IgD-negative memory B cell (primary cell): Measurements from ENCODE around the gene AADAT. TPM values are rescaled to one million over a fixed set of nuclear protein-coding genes. Genes with fewer than 3 reads are reported as not detected.
"Not testable (repeated sequence)": the region's sequence is repeated elsewhere in the genome, so short reads cannot be mapped to it uniquely, and the experiment has no call there.

Source experiments
- H3K27ac Mint-ChIP-seq, 3 donors: one replicate each; pipeline ENCODE4 v1.8.0; 2020 to 2022; ENCODE audit warnings: mild to moderate bottlenecking in 3 of 3, mixed read lengths in 3 of 3, moderate library complexity in 1 of 3
- H3K27me3 Mint-ChIP-seq: one replicate; pipeline ENCODE4 v1.8.0; 2021; ENCODE audit warnings: mixed read lengths
- H3K36me3 Mint-ChIP-seq: one replicate; pipeline ENCODE4 v1.8.0; 2020; ENCODE audit warnings: mild to moderate bottlenecking, mixed read lengths
- H3K4me1 Mint-ChIP-seq, 3 donors: one replicate each; pipeline ENCODE4 v1.8.0; 2020 to 2022; ENCODE audit warnings: mixed read lengths in 3 of 3, mild to moderate bottlenecking in 1 of 3
- H3K4me3 Mint-ChIP-seq, 4 donors: one replicate each; pipeline ENCODE4 v1.8.0; 2020 to 2022; ENCODE audit warnings: mild to moderate bottlenecking in 4 of 4, mixed read lengths in 4 of 4, moderate library complexity in 3 of 4
- H3K9me3 Mint-ChIP-seq, 3 donors: one replicate each; pipeline ENCODE4 v1.8.0; 2020 to 2021; ENCODE audit warnings: mixed read lengths in 3 of 3, mild to moderate bottlenecking in 1 of 3
- polyA plus RNA-seq: library from polyadenylated mRNA; unstranded; fragments of 300-500 nt; fragmentation: Illumina TruSeq; gene quantifications from one replicate; pipeline ENCODE4 v1.2.3, GENCODE V29; 2021

Gene AADAT
- polyA plus RNA-seq, result not detected

DNA sequence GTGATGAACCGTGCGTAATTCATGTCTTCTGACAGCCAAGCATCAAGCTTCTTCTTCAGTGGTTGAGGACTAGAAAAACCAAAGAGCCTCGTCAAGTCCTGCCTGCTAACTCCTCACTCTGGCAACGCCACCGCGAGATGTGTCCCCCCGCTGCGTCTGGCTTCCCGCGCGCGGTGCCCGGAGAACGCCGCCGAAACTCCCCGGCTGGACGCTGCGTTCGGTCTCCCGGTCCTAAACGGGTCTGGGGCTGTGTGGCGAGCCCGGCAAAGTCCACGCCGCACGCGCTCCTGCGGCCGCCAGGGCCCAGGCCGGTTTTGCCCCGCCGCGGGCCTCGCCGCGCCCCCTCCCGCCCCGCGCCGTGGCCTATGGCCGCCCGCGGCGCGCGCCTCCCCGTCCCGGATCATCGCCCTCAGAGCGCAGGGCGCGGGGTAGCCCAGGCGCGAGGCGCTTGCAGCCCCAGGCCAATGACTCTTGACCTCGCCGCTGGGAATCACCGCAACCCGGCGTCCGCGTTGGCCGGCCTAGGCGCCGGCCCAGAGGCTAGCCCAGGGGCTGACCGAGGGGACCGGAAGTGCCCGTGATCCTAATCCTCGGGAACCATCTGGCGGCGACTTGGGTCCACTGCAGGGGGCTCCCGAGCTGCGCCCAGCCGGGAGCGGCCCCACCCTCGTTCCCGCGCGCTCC, at the start of gene AADAT:
Gene AADAT (minus strand): TSS at position 289 of the 684 bp plus-strand sequence. CDS start 266 bp downstream, at position 23.
- no peaks in the 10 kb centered on the region for H3K36me3 Mint-ChIP-seq
- no peak within 1 kb of the TSS for H3K27ac Mint-ChIP-seq
- peak within 1 kb of the TSS in 3 of 4 donors; percentile 9 to 63 (median 38) for H3K4me3 Mint-ChIP-seq
- H3K9me3 Mint-ChIP-seq, result peaks cover 0 to 3% (median 0%) of the 10 kb centered on the region in 3 donors
- H3K27me3 Mint-ChIP-seq, result peaks cover 23% of the 10 kb centered on the region
- H3K4me1 Mint-ChIP-seq, result peaks cover 0 to 3% (median 0%) of the 10 kb centered on the region in 3 donors

DNA sequence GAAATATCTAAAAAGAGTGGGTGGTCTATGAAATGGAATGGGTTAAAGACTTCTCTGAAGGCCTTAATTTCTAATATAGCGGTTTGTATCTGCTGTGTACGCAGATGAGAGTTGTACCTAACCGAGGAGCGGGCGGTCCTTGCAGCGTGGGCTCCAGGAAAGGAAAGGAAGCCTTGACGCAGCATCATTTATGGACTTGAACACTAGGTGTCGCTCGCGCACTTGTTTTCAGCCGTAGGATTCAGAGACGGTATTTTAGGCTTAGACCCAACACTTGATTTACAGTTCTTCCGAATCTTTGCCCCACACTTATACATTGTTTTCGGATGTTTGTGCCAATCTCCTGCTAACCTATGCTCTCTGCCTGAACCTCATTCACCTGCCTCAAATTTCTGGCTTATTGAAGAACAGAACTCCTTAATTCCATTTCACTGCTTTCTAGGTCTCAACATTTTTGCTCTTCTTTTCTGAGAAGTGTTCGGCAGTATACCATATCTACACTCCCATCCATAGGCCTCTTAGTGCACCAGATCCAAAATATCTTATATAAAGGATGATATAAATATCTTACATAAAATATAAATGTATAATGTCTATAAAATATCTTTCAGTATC, 48.9 kb upstream of the AADAT start:
- Mint-ChIP-seq H3K27ac (no peak overlapping the region), H3K27me3 (no peaks in the 10 kb centered on the region)

DNA sequence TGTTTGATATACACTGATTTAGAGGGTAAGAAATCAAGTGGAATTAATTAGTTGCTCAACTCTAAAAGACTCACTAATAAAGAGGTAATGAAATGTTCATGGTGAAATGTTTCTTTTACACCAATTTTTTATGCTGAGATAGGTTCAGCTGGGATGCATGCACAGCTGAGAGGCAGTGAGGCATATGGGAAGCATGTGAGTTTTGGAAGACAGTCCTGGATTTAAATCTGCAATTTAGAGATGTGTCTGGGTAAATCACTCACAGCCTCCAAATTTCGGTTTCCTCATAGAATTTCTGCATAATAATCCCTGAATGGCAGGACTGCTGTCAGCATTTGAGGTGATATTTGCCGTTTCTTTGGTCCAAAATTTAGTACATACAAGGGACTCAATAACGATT, 48.2 kb upstream of the AADAT start:
- Mint-ChIP-seq H3K4me1 (peaks cover 0 to 2% (median 0%) of the 10 kb centered on the region in 3 donors), H3K36me3 (no peaks in the 10 kb centered on the region), H3K27me3 (no peaks in the 10 kb centered on the region), H3K9me3 (peaks cover 3 to 8% (median 7%) of the 10 kb centered on the region in 3 donors), H3K27ac (no peak overlapping the region), H3K4me3 (no peak overlapping the region)

More for the DNA sequence above, 48.9 kb upstream of the AADAT start:
- H3K4me3 Mint-ChIP-seq, result no peak overlapping the region
- no peaks in the 10 kb centered on the region for H3K36me3 Mint-ChIP-seq
- peaks cover 0 to 5% (median 0%) of the 10 kb centered on the region in 3 donors for H3K9me3 Mint-ChIP-seq
- H3K4me1 Mint-ChIP-seq, result peaks cover 0 to 2% (median 0%) of the 10 kb centered on the region in 3 donors

DNA sequence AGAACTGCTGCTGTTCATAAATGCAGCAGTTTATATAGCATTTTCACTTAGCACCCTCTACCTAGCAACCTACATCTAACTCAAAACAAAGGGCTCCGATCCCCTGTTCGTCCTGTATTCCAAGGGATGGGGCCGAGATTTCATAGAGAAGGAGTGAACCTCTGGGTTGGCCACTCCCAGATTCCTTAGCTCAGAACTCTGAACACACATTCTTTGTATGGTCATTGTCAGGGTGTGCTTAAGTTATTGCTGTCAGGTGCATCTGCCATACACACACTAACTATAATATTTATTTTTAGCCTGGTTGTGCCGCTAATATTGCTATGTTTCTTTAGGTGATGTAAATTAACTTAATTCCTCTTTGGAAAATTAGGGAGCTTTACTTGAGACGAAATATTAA, 47.7 kb upstream of the AADAT start:
- no peaks in the 10 kb centered on the region for H3K36me3 Mint-ChIP-seq
- peaks cover 0 to 2% (median 0%) of the 10 kb centered on the region in 3 donors for H3K4me1 Mint-ChIP-seq
- no peak overlapping the region for H3K4me3 Mint-ChIP-seq
- no peak overlapping the region for H3K27ac Mint-ChIP-seq
- peaks cover 6 to 12% (median 11%) of the 10 kb centered on the region in 3 donors for H3K9me3 Mint-ChIP-seq
- H3K27me3 Mint-ChIP-seq, result no peaks in the 10 kb centered on the region

DNA sequence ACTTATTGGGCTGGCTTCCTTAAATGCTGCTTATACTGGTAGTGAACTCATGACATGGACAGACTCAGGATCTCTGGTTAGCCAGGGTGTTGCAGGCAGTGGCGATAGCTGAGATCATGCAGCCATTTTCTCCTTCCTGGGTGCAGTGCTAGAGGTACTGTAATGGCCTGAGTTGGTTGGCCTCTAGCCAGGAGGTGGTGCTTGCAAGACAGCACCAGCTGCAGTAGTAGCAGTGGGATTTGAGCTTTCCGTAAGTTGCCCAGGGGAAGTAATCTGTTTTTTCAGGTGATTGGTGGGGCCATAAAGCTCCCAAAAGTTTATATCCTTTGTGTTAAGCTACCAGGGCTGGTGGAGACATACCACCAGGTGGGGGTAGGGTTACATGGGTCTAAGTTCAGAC, 45.1 kb upstream of the AADAT start:
- Mint-ChIP-seq H3K27ac (no peak overlapping the region), H3K9me3 (peaks cover 6 to 13% (median 8%) of the 10 kb centered on the region in 3 donors), H3K27me3 (peaks cover 3% of the 10 kb centered on the region), H3K4me3 (no peak overlapping the region), H3K36me3 (no peaks in the 10 kb centered on the region), H3K4me1 (peaks cover 0 to 2% (median 0%) of the 10 kb centered on the region in 3 donors)

DNA sequence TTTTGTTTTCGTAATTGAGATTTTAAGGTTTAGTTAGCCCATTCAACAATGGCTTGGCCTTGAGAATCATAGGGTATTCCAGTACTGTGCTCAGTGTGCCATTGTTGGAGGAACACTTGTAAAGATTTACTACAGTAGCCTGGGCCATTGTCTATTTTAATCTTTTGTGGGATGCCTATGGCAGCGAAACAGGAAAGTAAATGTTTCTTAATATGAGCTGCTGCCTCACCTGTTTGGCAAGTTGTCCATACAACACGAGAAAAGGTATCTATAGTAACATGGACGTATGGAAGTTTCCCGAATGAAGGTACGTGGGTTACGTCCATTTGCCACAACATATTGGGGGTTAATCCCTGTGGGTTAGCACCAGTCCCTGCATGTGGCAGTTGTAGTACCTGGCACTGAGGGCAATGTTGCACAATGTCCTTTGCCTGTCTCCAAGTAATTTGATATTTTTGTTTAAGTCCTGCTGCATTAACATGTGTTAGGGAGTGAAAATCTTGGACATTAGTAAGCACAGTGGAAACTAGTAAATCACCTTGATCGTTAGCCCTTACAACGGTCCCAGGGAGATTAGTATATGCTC, 38.6 kb upstream of the AADAT start:
- no peaks in the 10 kb centered on the region for H3K4me1 Mint-ChIP-seq
- H3K27me3 Mint-ChIP-seq, result peaks cover 3% of the 10 kb centered on the region
- no peak overlapping the region for H3K4me3 Mint-ChIP-seq
- H3K36me3 Mint-ChIP-seq, result no peaks in the 10 kb centered on the region
- H3K9me3 Mint-ChIP-seq, result peaks cover 4 to 9% (median 4%) of the 10 kb centered on the region in 3 donors
- no peak overlapping the region for H3K27ac Mint-ChIP-seq

DNA sequence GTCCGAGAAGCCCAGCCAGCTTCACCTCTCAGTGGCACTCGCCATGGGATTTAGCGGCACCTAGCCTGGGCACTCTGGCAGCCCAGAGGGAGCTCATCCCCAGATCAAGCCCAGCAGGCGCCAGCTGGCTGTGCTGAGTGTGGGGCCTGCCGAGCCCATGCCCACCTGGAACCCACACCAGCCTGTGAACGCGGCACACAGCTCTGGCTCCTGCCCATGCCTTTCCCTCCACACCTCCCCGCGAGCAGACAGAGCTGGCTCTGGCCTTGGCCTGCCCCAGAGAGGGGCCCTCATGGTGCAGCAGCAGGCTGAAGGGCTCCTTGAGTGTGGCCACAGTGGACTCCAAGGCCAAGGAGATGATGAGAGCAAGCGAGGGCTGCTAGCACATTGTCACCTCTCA, 38.0 kb upstream of the AADAT start:
- no peak overlapping the region for H3K4me3 Mint-ChIP-seq
- no peak overlapping the region for H3K27ac Mint-ChIP-seq
- no peaks in the 10 kb centered on the region for H3K4me1 Mint-ChIP-seq
- H3K9me3 Mint-ChIP-seq, result peaks cover 2 to 4% (median 3%) of the 10 kb centered on the region in 3 donors
- no peaks in the 10 kb centered on the region for H3K36me3 Mint-ChIP-seq
- peaks cover 3% of the 10 kb centered on the region for H3K27me3 Mint-ChIP-seq

DNA sequence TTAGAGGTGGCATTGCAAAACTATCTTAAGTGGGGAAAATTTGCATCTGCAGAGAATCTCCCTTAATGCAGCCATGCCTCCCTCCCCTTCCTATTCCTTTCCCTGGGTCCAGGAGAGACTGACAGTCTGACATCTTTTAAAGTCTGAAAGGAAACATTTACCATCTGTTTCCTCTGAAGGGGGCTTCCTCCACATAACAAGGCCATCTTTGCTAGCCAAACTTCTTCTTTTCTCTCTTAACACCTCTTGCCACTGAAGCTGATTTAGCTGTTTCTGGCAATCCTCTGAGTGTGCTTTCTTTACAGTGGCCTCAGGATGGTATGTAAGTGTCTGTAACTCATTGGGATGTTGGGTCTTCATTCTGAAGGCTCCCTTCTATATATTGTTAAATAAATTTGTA, 34.6 kb upstream of the AADAT start:
- no peaks in the 10 kb centered on the region for H3K27me3 Mint-ChIP-seq
- H3K4me1 Mint-ChIP-seq, result no peaks in the 10 kb centered on the region
- H3K36me3 Mint-ChIP-seq, result no peaks in the 10 kb centered on the region
- no peak overlapping the region for H3K27ac Mint-ChIP-seq
- H3K4me3 Mint-ChIP-seq, result no peak overlapping the region
- no peaks in the 10 kb centered on the region for H3K9me3 Mint-ChIP-seq

DNA sequence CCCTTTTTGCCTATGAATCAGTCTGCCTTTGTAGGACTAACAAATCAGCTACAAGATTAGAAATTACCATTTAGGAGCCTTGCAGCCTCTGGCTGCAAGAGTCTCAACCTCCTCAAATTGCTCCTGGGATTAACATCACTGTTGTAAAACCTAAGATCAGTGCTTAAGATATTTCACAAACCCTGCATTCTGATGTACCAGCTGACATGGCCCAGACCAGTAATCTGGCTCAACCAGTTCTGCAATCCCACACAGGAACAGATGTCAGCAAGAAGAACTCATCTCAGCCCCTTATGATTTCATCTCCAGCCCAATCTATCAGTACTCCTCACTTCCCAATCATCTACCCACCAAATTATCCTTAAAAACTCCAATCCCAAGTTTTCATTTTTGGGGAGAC, 32.5 kb upstream of the AADAT start:
- Mint-ChIP-seq H3K9me3 (no peaks in the 10 kb centered on the region), H3K36me3 (no peaks in the 10 kb centered on the region), H3K4me1 (no peaks in the 10 kb centered on the region), H3K4me3 (no peak overlapping the region), H3K27me3 (no peaks in the 10 kb centered on the region), H3K27ac (no peak overlapping the region)

DNA sequence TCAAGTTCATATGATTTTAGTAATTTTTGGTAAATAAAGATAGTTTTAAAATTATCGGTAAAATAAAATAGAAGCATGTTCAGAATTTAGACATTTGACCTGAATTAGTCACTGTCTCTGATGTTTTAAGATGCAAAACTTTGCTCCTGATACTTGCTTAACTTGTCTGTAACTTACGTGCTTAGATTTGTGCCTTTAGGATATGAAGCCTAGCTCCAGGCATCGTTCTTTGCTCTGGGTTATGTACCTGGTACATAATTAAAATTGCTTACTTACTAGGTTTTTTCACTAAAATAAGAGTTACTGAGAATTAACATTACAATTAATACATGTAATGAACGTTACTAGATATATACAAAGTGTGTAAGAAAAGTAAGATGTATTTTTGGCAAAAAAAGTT, 24.9 kb upstream of the AADAT start:
- Mint-ChIP-seq H3K4me3 (no peak overlapping the region), H3K4me1 (peaks cover 0 to 2% (median 0%) of the 10 kb centered on the region in 3 donors), H3K27ac (no peak overlapping the region), H3K9me3 (no peaks in the 10 kb centered on the region), H3K36me3 (no peaks in the 10 kb centered on the region), H3K27me3 (peaks cover 2% of the 10 kb centered on the region)

DNA sequence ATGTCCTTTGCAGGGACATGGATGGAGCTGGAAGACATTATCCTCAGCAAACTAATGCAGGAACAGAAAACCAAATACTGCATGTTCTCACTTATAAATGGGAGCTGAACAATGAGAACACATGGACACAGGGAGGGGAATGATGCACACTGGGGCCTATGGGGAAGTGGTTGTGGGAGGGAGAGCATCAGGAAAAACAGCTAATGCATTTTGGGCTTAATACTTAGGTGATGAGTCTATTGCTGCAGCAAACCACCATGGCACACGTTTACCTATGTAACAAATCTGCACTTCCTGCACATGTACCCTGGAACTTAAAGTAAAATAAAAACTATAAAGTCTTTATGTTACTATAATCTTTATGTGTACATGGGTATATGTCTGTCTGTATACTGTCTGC, 24.4 kb upstream of the AADAT start:
- not testable (repeated sequence) for H3K9me3 Mint-ChIP-seq, H3K36me3 Mint-ChIP-seq, H3K27ac Mint-ChIP-seq, H3K4me1 Mint-ChIP-seq, H3K27me3 Mint-ChIP-seq, H3K4me3 Mint-ChIP-seq

DNA sequence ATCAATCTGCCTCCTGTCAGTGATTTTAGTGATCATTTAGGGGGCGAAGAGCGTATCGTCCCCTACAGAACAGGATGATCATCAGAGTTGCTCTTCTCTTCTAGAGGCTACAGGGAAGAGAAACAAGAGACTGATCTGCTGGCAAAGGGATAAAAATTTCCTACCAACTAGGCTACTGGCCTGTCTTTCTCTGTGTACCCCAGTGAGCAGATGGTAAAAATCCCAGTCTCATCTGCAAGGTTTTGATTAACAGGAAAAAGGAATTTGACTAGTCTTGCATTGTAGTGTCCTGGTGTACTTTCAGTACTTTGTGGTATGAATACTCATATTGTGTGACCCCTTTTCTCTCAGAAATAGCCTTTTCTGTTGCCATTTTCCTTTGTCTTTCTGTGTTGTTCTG, 21.8 kb upstream of the AADAT start:
- Mint-ChIP-seq H3K27ac (no peak overlapping the region), H3K9me3 (no peaks in the 10 kb centered on the region), H3K4me3 (no peak overlapping the region), H3K4me1 (peaks cover 0 to 2% (median 0%) of the 10 kb centered on the region in 3 donors), H3K27me3 (peaks cover 2% of the 10 kb centered on the region), H3K36me3 (no peaks in the 10 kb centered on the region)

DNA sequence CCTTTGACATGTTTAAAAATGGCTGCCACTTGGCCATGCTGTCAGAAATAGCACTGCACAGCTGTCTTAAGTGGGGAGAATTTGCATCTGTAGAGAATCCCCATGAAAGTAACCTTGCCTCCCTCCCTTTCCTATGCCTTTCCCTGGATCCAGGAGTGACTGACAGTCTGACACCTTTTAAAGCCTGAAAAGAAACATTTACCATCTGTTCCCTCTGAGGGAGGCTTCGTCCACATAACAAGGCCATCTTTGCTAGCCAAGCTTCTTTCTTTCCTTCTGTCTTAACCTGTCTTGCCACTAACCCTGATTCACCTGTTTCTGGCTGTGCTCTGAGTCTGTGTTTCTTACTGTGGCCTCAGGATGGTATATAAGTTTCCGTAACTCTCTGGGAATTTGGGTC, 21.3 kb upstream of the AADAT start:
- Mint-ChIP-seq H3K4me1 (peaks cover 0 to 2% (median 0%) of the 10 kb centered on the region in 3 donors), H3K4me3 (no peak overlapping the region), H3K27me3 (peaks cover 2% of the 10 kb centered on the region), H3K36me3 (no peaks in the 10 kb centered on the region), H3K9me3 (no peaks in the 10 kb centered on the region), H3K27ac (no peak overlapping the region)

DNA sequence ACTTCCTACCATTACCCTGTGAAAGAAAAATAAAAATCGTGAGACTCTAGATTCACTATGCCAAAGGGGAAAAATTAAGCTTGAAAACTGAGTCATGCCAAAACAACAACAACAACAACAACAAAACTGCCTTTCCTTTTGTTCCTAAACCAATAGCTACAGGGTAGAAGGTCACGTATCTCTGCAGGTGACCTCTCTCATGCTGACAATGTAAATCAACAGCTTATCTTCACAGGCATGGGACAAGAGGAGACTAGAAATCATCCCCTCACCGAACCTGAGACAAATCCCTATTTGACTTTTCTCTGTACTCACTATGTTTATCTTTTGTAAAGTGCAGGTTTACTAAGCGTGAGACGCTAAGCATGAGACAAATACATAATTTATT, 20.5 kb upstream of the AADAT start:
- H3K36me3 Mint-ChIP-seq, result no peaks in the 10 kb centered on the region
- no peak overlapping the region for H3K27ac Mint-ChIP-seq
- peaks cover 0 to 2% (median 0%) of the 10 kb centered on the region in 3 donors for H3K4me1 Mint-ChIP-seq
- no peak overlapping the region for H3K4me3 Mint-ChIP-seq
- H3K27me3 Mint-ChIP-seq, result peaks cover 2% of the 10 kb centered on the region
- H3K9me3 Mint-ChIP-seq, result no peaks in the 10 kb centered on the region

DNA sequence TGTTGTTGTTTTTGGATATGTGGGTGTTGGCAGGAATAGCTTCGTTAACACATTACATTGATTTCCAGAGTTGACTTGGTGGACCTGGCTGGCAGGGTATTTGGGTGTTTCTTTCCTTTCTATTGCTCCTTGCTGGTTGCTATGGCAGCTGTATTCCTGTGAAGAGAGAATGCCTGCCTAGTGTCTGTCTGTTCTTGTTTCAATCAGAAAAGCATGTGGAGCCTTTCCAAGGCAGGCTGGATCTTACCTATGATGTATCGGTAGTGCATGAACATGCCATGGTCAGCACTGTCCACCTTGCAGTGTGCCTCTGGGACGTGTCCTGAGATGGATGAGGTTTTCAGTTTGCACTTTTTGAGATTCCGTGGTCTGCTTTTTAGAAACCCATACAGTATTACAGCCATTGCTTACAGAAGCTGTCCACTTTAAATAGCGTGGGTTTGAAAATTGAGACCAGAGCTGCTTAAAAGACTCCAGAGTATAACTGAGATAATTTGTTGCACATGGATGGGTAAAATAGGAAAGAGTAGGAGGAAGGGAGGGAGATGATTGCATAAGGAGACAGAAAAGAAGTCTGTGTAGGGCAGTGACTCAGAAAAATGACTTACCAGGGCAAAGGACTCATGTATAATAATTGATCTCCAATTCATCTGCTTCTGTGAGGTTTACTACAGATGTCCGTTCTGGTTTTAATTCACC, 20.0 kb upstream of the AADAT start:
- H3K4me3 Mint-ChIP-seq, result no peak overlapping the region
- H3K4me1 Mint-ChIP-seq, result peaks cover 0 to 2% (median 0%) of the 10 kb centered on the region in 3 donors
- H3K9me3 Mint-ChIP-seq, result no peaks in the 10 kb centered on the region
- H3K27ac Mint-ChIP-seq, result no peak overlapping the region
- H3K36me3 Mint-ChIP-seq, result no peaks in the 10 kb centered on the region
- peaks cover 2% of the 10 kb centered on the region for H3K27me3 Mint-ChIP-seq
